GM19025 (cell line): ENCODE data around the gene RRP36.
"Not testable (repeated sequence)": the region's sequence is repeated elsewhere in the genome, so short reads cannot be mapped to it uniquely, and the experiment has no call there.

ENCODE experiments used
- ATAC-seq: cut with Tn5 transposase; IDR thresholded peaks from one replicate; pipeline ENCODE4 v1.9.1; 2021; ENCODE audit warnings: mild to moderate bottlenecking, low read depth, moderate library complexity; ENCODE audit not compliant: unreplicated experiment

The RRP36 gene

GRCh38 chr6:43036712-43037111, 15.3 kb downstream of the RRP36 start:
- no peak for ATAC-seq

DNA sequence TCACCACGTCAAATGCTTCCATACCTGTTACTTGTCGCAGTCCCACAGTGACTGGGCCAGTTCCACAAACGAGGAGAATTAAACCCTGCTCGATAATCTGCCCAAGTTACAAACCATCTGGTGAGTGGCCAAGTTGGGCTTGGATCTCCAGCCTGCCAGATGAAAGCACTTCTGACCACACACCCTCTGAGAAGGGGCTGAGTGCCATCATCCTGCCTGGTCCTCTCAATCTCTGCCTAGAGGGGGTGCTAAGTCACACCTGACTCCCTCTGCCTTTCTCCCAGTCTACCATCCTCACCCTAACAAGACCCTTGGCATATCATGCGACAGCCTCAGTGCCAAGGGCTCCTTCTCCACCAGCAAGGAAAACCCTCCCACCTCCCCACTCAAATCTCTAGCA, 15.8 kb downstream of the RRP36 start:
- no peak for ATAC-seq

GRCh38 chr6:43037706-43038105, 16.3 kb downstream of the RRP36 start:
- ATAC-seq = no peak

GRCh38 chr6:43038727-43039126, 17.3 kb downstream of the RRP36 start:
- no peak for ATAC-seq

- no peak for ATAC-seq
These were observed 19.3 kb downstream of the RRP36 start for GRCh38 chr6:43040542-43041257.

DNA sequence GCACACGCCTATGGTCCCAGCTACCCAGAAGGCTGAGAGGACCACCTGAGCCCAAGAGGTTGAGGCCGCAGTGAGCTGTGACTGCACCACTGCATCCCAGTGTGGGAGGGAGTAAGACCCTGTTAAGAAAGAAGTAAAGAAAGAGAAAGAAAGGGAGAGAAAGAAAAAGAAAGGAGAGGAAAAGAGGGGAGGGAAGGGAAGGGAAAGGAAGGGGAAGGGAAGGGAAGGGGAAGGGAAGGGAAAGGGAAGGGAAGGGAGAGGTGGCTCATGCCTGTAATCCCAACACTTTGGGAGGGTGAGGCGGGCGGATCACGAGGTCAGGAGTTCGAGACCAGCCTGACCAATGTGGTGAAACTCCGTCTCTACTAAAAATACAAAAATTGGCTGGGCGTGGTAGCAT, 20.1 kb downstream of the RRP36 start:
- ATAC-seq = not testable (repeated sequence)

GRCh38 chr6:43043310-43043709, 21.9 kb downstream of the RRP36 start:
- ATAC-seq = no peak

DNA sequence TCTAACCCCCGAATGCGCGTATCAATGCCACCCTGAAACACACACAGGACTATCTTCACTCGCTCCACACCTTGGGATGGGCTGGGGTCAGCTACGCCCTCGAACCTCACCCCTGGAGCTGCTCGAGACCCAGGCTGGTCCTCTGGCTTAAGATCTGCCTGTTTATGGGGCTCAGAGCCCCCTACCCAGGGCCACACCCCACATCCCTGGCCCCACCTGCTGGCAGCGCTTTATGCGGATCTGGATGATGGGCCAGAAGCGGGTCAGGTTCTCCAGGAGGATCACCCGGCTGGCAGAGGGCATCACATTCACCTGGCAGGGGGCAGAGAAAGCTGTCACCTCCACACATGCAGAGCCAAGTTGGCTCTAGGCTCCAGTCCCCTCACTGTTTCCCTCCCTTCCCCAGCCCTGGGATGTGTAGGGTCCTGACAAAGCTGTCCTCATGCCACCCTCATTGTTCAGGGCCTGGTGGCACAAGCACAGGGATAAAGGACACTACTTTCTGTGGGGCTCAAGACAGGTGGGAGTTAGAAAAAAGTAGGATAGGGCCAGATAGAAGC, 24.0 kb downstream of the RRP36 start:
- no peak for ATAC-seq

DNA sequence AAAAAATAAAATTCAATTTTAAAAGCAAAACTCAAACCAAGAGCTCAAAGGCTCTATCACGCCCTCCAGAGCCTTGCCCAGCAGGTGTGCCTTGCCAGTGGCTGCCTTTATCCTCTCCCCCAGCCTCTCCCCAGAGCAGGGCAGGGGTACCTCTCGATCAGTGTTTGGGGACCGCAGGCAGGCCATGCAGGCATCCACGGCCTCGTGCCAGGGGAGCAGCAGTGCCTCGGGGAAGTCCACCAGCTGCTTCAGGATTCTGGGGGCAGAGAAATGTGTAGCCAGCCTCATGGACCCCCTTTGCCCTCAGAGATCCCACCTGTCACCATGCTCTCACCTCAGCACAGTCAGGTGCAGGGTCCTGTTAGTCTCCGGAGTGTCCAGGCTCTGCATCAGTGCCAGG, 26.6 kb downstream of the RRP36 start:
- ATAC-seq = no peak

- ATAC-seq = no peak
These were observed 29.6 kb downstream of the RRP36 start for GRCh38 chr6:43050981-43051380.

- ATAC-seq = no peak
These were observed 30.9 kb downstream of the RRP36 start for GRCh38 chr6:43052225-43052841.

- no peak for ATAC-seq
These were observed 31.6 kb downstream of the RRP36 start for GRCh38 chr6:43052842-43053544.

GRCh38 chr6:43053545-43054205, 32.3 kb downstream of the RRP36 start, which contains the start of gene CUL7:
Gene CUL7, minus strand, starts transcription at chr6:43053851. Its CDS starts 1,063 bp downstream, at chr6:43052788.
- peak; percentile 93 for ATAC-seq

DNA sequence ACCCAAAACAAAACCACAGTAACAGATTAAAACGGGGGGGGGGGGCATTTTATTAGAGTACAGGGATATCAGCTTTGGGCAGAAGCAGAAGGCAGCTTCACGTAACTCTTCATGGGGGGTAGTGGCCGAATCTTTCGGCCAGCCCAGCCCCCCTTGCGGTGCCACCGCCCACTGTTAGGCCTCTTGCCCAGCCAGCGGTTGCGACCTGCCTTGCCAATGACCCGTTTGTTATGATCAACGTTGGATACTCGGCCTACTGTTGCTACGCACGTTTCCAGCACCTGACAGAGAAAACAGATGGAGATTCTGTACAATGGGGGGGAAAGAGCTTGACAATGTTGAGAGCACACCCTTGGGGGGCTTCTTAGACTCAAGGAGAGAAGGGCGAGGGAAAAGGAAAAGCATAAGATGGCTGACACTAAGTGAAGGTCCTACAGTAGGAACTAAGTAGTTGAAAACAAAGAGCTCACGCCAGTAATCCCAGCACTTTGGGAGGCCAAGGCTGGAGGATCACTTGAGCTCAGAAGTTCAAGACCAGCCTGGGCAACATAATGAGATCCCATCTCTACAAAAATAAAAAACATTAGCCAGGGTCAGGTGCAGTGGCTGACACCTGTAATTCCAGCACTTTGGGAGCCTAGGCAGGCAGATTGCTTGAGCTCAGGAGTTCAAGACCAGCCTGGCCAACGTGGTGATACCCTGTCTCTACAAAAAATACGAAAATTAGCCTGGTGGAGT, 33.0 kb downstream of the RRP36 start:
- ATAC-seq = no peak

DNA sequence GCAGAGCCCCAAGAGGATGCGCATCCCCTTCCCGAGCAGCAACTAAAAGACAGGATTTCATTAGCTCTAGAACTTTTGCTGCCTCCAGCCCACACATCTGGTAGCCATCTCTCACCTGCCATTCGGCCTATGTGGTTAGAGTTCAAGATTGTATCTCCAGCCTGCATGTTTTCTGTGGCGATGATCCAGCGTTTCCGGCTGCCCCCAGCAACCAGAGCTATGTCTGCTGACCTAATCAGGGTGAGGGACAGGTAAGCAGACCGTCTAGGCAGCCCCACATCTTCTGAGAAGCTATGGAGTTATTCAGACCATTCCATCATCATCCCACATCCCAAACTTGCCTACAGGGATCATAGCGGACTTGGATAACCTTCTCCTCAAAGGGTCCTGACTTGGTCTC, 34.5 kb downstream of the RRP36 start:
- ATAC-seq = no peak

DNA sequence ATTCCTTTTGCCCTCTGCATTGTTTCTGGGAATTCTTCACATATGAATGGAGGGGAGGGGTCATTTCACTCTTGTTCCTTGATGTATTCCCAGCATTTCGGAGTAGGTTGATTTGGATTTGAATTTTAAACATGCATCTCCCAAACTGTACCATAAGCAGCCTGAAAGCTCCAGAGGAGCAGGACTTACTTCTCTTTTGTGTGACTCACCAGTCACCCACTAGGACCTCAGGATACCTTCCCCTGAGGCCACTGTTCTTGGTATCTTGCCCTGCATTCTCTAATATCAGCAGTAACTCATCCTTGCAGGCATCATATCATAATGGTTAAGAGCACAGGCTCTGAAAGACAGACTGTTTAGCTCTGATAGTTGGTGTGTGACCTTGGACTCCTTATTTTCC, 37.1 kb downstream of the RRP36 start:
- no peak for ATAC-seq

- peak; percentile 84 for ATAC-seq
These were observed 38.0 kb downstream of the RRP36 start, which contains the start of the genes KLC4 and MRPL2 for GRCh38 chr6:43059168-43060033. Gene KLC4, plus strand, starts transcription at chr6:43059631. Its CDS starts 1,705 bp downstream, at chr6:43061336. Gene MRPL2, minus strand, starts transcription at chr6:43059434. Its CDS starts 53 bp downstream, at chr6:43059381.

DNA sequence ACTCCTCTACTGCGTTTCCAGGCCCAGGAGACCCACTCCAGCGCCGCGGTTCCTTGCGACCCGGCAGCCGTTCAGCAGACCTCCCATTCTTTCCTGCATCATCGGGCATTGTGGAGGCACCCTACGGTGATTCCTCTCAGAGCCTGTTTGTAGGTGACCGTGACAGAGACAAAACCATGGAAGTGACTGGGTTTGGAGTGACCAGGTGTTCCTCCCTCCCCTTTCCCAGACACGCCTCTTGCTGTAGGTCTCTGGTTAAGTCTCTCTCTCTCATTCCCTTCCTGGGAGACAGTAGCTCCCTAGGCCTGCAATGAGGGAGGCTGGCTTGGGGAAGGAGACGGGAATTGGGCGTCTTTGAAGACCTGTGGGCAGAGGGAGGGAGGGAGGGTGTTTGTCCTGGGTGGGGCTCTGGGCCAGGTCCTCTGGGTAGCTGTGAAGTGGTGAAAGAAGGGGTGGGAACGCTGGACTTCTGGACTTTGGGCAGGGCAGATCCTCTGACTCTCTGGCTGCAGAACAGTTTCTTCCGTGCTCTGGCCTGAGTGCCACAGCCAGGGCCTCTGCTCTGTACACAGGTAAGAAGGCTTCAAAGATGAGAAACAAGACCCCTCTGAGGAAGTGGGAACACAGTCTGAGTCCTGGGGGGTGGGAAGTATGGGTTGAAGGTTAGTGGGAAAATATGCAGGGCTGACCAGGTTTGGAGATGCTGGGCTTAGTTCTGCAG, 38.8 kb downstream of the RRP36 start:
- no peak for ATAC-seq
